SK-N-SH treated with all-trans-retinoic acid at 6 μM for 48 hours (cell line): ENCODE data around the gene CD274.

ENCODE experiments used
- ARNTL ChIP-seq: fragments of 450-650 bp; formaldehyde crosslinking; IDR thresholded peaks from 2 replicates; pipeline ENCODE4 v1.5.0; 2020; ENCODE audit warnings: low read depth, mild to moderate bottlenecking, moderate library complexity, borderline replicate concordance
- BACH2 ChIP-seq: fragments of 250-450 bp; sonication (Bioruptor Pico); IDR thresholded peaks from 2 replicates; pipeline ENCODE4 v1.9.0; 2021; ENCODE audit warnings: mild to moderate bottlenecking, borderline replicate concordance
- CREB5 ChIP-seq: fragments of 250-450 bp; sonication (Bioruptor Pico); IDR thresholded peaks from 2 replicates; pipeline ENCODE4 v1.5.1; 2020; ENCODE audit warnings: low read depth, mild to moderate bottlenecking, moderate library complexity
- CSDC2 ChIP-seq: fragments of 250-450 bp; sonication (Bioruptor Pico); IDR thresholded peaks from 2 replicates; pipeline ENCODE4 v1.5.0; 2020; ENCODE audit warnings: mild to moderate bottlenecking, moderate library complexity
- CSRNP3 ChIP-seq: fragments of 250-450 bp; sonication (Bioruptor Pico); IDR thresholded peaks from 2 replicates; pipeline ENCODE4 v1.5.1; 2021; ENCODE audit warnings: mild to moderate bottlenecking, moderate library complexity
- OSR1 ChIP-seq: fragments of 250-450 bp; sonication (Bioruptor Pico); IDR thresholded peaks from 2 replicates; pipeline ENCODE4 v1.8.0; 2022; ENCODE audit warnings: moderate library complexity, mild to moderate bottlenecking, inconsistent platforms
- PATZ1 ChIP-seq: fragments of 250-450 bp; sonication (Bioruptor Pico); IDR thresholded peaks from 2 replicates; pipeline ENCODE4 v1.8.0; 2020; ENCODE audit warnings: mild to moderate bottlenecking, moderate library complexity, borderline replicate concordance
- RARB ChIP-seq: fragments of 250-450 bp; sonication (Bioruptor Pico); IDR thresholded peaks from 2 replicates; pipeline ENCODE4 v1.8.0; 2021; ENCODE audit warnings: mild to moderate bottlenecking, moderate library complexity
- SNAI2 ChIP-seq: fragments of 250-450 bp; sonication (Bioruptor Pico); IDR thresholded peaks from 2 replicates; pipeline ENCODE4 v1.5.0; 2020; ENCODE audit warnings: mild to moderate bottlenecking, moderate library complexity
- TSHZ2 ChIP-seq: fragments of 250-450 bp; sonication (Bioruptor Pico); IDR thresholded peaks from 2 replicates; pipeline ENCODE4 v1.5.0; 2020; ENCODE audit warnings: mild to moderate bottlenecking, moderate library complexity
- ZC3H10 ChIP-seq: fragments of 250-450 bp; sonication (Bioruptor Pico); IDR thresholded peaks from 2 replicates; pipeline ENCODE4 v1.5.1; 2021; ENCODE audit warnings: mild to moderate bottlenecking, moderate library complexity
- ZFP3 ChIP-seq: fragments of 250-450 bp; sonication (Bioruptor Pico); IDR thresholded peaks from 2 replicates; pipeline ENCODE4 v1.5.0; 2020; ENCODE audit warnings: mild to moderate bottlenecking, moderate library complexity
- ZNF565 ChIP-seq: fragments of 450-650 bp; formaldehyde crosslinking; conservative IDR thresholded peaks from 2 replicates; pipeline ENCODE4 v1.5.0; 2020; ENCODE audit warnings: low read depth, mild to moderate bottlenecking, moderate library complexity

- no peak for TF ChIP-seq CREB5
- TF ChIP-seq ARNTL (CRISPR knock-in tag), result no peak
- TF ChIP-seq BACH2 (CRISPR knock-in tag), result no peak
- TF ChIP-seq ZFP3, result no peak
- no peak for TF ChIP-seq RARB (CRISPR knock-in tag)
- TF ChIP-seq OSR1 (CRISPR knock-in tag), result no peak
- no peak for TF ChIP-seq ZNF565 (CRISPR knock-in tag)
- no peak for TF ChIP-seq PATZ1 (CRISPR knock-in tag)
- no peak for TF ChIP-seq CSRNP3 (CRISPR knock-in tag)
- no peak for TF ChIP-seq ZC3H10 (CRISPR knock-in tag)
- TF ChIP-seq SNAI2 (CRISPR knock-in tag), result no peak
- TF ChIP-seq TSHZ2 (CRISPR knock-in tag), result no peak
- peak; percentile 60; the same call in 1 of the 2 replicates for TF ChIP-seq CSDC2
Measured at GRCh38 chr9:5500441-5501235, 50.3 kb downstream of the CD274 start.
